Endothelial cell of umbilical vein (primary cell): Measurements from ENCODE around the gene WDR5.

ENCODE experiments used
- CTCF ChIP-seq, 2 donors: IDR thresholded peaks; 1 replicate in 1 of 2; 2 replicates in 1 of 2; pipeline ENCODE4 v1.5.1; 2011; ENCODE audit warnings: low read length in 2 of 2, mild to moderate bottlenecking in 2 of 2, moderate library complexity in 2 of 2, control low read depth in 1 of 2, inconsistent platforms in 1 of 2, low read depth in 1 of 2; ENCODE audit not compliant: insufficient read depth in 1 of 2; ENCODE audit errors: extremely low read depth in 1 of 2
- EZH2 ChIP-seq: IDR thresholded peaks from 2 replicates; pipeline ENCODE4 v1.6.1; 2012; ENCODE audit warnings: borderline replicate concordance, low read depth, mild to moderate bottlenecking, moderate library complexity, low read length, inconsistent platforms; ENCODE audit not compliant: severe bottlenecking

GRCh38 chr9:134173127-134174072 is 37.5 kb downstream of the WDR5 start:
- TF ChIP-seq CTCF (IDR thresholded peaks at IDR 0.05; ENCODE audit: extremely low read depth in 1 of 2, insufficient read depth in 1 of 2, low read depth in 1 of 2, low read length in 2 of 2) (no peak), EZH2 (no peak)
